ENCODE results near the gene MYH9.

DNA sequence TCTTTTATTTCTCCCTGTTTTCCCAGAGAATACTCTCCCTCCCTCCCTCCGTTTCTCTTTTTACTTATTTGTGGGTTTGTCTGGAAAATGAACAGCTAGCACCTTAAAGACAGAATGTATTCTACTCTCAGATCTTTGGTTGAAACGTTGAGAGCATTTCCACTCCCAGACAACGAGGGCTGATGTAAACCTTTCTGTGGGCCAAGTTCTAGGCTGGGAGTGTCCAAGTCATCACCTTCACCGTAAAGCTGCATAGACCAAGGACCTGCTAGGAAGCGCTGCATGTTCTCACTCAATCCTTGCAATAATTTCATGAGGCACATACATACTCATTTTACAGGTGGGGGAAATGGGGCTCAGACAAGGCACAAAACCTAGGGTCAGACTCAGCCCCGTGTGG is 32.4 kb downstream of the MYH9 start:
- TF ChIP-seq, protein P1, sequence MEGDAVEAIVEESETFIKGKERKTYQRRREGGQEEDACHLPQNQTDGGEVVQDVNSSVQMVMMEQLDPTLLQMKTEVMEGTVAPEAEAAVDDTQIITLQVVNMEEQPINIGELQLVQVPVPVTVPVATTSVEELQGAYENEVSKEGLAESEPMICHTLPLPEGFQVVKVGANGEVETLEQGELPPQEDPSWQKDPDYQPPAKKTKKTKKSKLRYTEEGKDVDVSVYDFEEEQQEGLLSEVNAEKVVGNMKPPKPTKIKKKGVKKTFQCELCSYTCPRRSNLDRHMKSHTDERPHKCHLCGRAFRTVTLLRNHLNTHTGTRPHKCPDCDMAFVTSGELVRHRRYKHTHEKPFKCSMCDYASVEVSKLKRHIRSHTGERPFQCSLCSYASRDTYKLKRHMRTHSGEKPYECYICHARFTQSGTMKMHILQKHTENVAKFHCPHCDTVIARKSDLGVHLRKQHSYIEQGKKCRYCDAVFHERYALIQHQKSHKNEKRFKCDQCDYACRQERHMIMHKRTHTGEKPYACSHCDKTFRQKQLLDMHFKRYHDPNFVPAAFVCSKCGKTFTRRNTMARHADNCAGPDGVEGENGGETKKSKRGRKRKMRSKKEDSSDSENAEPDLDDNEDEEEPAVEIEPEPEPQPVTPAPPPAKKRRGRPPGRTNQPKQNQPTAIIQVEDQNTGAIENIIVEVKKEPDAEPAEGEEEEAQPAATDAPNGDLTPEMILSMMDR (conservative IDR thresholded peaks at IDR 0.05; ENCODE audit: low read depth, low read length), result no peak
- TF ChIP-seq EZH2 (IDR thresholded peaks at IDR 0.05; ENCODE audit: borderline replicate concordance, low read depth, low read length, poor library complexity, severe bottlenecking), result no peak

All from A673 (cell line).